HG03095 (cell line): Measurements from ENCODE around the gene MVB12B.

Experiments
- ATAC-seq: cut with Tn5 transposase; IDR thresholded peaks from one replicate; pipeline ENCODE4 v1.9.1; 2021; ENCODE audit warnings: moderate library complexity; ENCODE audit not compliant: unreplicated experiment

The MVB12B gene

DNA sequence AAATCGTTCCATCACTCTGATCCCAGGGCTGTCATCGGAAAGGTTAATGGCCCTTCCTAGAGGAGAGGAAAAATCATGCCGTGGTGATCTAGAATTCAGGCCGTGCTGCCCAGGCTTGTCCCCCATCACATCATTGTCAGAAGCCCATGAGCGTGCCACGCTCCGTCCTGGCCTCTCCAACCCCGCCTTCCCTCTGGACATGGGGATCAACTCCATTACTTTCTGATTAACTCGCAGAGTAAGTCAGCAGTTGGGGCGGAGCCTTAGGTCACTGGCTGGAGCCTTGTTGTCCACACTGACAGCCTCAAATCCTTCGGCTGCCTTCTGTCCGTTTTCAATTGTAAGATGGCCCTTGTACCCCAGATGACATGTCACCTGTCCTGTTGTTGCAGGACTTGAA, 75.0 kb downstream of the MVB12B start:
- no peak for ATAC-seq

DNA sequence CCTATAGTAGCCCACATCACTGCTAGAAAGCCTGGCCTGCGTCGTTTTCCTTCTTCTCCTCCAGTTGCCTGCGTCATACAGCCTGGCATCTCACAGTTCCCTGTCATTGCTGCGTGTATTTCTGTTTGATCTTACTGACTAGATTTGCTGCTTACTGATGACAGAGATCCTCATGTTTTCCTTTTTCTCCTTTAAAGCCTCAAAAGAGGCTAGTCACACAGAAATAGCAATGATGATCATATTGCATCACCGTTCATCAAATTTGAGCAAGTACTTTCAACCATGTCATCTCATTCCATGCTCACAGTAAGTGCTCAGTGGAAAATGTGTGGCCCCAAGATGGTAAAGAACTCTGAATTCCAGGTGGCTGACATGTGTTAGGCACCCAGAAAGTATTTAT, 76.8 kb downstream of the MVB12B start:
- no peak for ATAC-seq

DNA sequence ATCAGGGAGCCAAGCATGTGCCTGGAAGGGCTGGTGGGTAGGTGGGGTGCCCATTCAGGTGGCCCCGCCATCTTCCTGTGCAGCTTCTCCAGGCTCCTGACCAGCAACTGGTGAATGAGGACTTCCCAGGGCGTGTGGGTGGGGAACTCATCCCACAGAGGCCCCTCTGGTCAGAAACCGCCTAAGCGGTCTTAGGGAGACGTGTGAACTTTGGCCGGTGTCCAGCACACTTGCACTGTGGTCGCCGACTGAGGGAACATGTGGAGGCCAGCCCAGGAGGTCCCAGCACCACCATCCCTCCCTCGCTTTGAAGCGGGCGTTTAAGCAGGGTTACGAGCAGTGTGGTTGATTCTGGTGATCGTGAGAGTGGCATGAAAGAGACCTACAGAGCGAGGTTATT, 77.8 kb downstream of the MVB12B start:
- no peak for ATAC-seq

DNA sequence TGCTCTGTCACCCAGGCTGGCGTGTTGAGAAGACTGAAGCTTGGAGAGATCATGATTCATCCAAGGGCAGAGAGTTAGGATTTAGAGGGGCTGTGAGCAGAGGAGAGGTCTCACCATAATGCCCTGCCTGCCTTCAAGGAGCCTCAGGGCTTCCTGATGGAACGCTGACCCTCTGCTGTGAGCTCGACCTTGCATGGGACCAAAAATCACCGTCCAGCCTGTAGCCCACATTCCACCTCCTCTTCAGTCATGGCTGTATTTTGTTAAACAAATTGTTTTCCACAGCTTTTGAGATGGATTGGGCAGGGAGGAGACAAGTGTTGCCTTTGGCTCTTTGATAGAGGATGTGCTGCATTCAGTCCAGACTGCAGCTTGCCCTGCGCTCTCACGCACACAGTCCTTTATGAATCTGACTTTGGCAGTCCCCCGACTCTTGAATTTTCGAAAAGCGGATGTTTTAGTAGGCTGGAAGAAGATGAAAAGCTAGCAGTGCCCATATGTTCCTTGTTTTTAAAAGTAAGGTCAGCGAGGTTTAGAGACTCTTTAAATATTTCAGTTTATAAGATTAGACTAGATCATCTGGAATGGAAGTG, 79.5 kb downstream of the MVB12B start:
- no peak for ATAC-seq

DNA sequence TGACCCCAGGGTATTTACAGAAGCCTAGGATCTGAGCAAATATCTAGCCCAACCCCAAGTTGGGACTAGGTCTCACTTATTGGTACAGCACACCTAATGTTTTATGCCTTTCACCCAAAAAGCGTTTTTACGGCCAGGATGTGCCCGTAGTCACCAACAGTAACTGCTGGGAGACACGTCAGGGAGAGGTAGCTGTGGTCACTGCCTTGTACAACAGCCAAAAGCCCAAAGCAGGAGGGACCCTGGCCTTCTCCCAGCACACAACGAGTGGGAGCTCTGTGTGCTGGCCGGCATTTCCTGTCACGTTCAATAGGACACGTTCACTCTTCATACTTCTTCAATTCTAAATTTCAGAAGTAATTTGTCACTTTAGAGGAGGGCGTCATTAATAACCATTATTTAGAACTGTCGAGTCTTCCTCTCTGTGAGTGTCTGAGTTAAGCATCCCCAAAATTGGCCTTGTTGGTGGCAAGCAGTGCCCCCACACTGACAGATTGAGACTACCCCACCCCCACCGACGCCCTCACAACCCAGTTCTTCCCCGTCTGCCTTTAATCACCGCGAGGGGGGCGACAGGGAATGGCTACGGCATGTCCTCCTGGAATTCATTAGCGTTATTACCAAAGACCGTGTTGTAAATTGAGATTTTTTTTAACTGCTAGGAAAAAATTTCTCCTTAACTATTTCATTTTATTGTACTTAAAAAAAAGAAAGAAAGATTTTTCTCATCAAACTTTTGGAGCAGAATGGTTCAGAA, 80.7 kb downstream of the MVB12B start:
- ATAC-seq = no peak

DNA sequence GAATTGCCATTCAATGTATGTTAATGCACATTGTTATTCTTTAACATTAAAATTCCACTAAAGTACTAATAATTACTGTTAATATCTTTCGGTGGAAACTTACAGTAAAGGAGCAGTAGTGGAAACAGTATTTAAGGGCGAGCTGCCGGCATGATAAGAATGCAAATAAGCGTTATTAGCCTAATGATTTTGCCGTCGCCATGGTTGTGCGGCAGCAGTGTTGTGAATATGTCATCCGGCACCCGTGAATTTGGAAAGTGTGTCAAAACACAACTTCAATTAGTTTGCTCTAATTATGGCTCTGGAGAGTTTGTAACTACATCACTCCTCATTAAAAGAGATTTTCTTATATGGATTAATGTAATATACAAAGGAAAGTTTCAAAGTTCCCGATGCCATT, 81.4 kb downstream of the MVB12B start:
- no peak for ATAC-seq

DNA sequence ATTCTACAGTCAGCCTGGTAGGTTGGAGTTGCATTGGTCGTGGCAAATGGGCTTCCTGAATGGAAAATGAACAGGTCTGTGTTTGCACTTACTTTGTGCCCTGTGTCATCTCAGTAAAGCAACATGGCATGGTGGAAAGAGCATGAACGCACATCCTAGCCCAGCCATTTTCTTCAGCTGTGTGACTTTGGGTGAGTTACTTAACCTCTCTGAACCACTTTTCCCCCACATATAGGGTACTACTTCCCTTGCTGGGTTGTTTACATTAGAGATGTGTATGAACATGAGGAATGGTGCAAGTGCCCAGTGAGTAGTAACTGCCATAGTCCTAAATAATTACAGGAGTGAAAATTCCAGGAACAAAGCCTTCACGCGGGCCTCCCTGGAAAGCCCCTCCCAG, 83.6 kb downstream of the MVB12B start:
- ATAC-seq = no peak

DNA sequence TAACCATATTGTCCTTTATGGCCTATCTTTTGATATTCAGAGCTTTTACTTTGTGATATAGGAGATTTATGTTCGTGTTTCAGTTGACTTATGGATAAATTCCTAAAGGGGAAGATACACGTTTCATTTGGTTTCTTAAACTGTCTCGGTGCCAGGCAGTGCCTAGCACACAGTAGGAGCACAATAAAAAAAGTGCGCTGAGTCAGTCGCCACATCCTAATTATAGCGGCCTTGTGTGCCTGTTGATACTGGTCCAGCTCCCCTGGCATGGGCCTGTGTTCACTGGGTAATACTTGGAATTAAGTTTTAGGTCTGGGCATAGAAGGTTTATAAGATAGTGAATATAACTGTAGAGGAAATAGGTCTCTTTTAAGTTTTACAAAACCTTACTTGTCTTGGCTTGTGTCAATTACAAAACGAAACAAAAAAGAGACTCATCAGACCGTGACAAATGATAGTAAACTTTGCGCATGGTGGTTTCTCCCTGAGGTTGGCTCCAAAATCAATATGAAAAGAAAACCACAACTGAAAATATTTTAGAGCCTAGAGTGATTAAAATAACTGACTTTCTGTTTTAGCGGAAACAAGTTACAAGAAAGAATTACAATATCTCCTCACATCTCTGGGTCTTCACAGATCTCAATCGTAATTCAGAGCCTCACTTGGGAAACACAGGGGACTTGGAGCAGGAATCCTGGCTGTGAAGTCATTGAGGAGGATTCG, 84.8 kb downstream of the MVB12B start:
- ATAC-seq = peak; percentile 60

DNA sequence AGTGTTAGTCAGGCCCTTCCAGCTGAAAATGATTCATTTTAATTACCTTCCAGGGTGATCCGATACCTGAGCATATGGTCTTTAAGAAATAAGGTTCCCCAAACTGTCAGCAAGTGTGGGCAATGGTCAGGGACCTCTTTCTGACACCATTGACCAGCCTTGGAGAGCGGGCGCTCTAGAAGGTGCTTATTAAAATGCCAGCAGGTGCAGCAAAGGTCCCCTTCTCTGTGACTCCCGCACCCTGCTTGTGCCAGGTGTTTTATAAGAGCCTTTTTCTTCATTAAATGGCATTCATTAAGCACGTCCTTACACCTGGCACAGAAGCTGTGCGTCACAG, 85.3 kb downstream of the MVB12B start:
- ATAC-seq = no peak

DNA sequence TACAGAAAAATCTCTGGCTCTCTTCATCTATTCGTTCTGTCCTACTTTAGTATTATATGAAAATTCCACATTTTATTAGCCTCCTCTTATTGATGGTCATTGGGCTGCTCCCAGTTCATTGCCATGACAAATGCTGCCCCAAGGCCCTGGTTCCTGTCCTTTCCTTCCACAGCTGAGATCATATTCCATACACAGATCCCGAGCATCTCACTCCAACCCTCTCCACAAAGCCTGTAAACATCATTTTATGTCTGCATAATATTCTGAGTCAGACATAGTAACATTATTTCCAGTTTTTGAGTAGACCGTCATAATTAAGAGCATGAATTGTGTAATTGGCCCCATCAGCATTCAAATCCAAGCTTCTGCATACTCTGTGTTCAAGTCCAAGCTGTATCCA, 86.3 kb downstream of the MVB12B start:
- ATAC-seq = no peak

DNA sequence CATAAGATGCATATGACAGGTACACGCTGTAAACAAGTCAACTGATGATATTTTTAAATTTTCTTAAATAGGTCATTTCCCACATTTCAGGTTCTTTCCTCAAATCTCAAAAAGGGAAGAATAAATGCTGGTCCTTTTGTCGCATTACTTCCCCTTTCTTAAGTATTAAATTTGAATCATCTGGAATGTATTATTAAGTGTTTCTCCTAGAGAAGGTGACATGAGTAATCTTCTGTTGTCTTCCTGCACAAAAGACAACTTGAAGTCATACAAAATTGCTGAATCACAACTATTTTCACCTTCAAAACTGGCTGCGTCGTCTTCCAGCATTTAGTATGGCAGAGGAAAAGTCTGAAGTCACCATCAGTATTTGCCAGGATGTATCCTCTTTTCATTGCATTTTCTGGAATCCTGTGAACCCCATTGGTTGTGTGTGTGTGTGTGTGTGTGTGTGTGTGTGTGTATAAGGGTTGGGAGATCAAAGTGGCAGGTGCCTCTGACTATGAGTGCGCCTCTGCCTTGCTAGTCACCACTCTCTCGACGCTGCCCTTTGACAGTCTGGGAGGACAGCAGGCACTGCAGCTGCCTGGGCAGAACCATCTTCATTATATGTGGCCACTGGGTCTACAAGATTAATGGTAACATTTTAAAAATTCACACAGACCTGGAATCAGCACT, 86.9 kb downstream of the MVB12B start:
- no peak for ATAC-seq

DNA sequence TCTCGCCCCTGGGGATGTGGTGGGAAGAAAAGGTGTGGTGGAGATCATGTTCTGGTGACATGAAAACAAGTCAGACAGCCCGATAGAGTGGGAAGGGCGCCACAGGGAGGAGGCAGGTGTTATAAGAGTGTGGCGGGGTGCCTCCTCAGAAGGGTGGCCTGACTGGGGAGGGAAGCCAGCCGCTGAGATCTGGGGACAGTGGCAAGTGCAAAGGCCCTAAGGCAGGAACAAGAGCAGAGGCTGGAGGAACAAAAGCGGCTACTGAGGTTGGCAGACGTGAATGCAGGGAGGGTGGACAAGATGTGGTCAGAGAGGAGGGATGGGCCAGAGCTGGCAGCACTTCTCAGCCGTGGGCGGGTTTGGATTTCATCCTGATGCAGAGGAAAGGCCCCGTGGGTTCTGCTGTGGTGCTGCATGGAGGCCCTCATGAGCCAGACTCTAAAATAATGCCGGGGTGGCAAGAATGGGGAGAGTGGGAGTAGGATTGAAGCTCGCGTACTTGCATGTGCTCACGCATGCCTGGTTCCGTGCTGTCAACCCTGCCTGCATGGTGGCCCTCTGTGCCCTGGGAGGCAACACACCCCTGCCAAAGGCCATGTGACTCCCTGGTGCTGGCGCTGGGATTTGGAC, 89.2 kb downstream of the MVB12B start:
- no peak for ATAC-seq

DNA sequence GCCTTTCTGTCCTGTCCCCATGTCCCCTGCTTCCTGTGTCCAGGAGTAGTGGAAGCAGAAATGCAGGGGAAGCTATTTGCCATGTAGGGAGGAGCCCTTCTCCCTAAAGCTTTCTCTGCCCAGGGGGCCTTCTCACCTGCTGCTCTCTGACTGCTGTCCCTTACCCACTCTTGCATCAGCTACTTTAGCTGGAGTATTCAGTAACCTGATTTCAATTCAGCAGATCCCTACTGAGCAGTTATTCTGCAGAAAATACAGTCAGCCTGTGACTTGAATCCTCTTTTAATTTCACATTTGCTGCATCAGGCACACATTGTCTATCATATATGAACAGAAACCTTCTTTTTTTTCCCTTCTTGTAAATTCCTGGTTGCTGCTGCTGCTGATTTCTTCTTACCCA, 90.4 kb downstream of the MVB12B start:
- no peak for ATAC-seq

DNA sequence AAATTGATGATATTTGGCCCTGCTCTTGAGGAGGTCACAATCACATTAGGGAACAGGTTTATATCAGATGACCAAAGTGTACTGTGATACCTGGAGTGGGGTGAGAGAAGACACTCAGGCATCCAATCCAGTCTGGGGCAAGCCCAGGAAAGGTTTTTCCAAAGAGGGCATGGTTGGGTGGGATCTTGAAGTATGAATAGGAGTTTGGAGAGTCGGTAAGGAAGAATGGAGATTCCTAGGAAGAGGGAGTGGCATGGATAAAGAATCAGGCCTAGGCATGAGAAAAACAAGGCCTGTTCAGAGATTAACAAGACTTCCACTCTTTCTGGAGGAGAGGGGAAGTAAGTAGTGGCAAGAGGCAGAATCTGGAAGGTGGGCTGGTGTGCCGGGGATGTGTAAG, 91.1 kb downstream of the MVB12B start:
- ATAC-seq = no peak

DNA sequence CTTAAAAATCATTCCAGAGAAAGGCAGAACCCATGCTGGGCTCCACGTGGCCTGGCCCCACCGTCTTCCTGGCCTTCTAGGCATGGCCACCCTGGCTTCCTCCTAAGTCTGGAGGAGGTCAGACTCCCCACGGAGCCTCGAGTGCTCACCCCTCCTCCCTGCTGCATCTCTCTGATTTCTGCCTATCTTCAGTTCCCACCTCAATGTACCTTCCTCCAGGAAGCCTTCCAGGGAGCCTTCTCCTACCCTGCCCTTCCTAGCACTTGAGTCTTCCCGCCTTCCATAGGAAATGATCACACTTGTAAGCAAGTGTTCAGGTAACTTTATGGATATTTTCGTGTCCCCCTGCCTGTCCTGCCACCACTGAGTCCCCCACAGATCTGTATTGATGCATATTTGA, 92.0 kb downstream of the MVB12B start:
- no peak for ATAC-seq

DNA sequence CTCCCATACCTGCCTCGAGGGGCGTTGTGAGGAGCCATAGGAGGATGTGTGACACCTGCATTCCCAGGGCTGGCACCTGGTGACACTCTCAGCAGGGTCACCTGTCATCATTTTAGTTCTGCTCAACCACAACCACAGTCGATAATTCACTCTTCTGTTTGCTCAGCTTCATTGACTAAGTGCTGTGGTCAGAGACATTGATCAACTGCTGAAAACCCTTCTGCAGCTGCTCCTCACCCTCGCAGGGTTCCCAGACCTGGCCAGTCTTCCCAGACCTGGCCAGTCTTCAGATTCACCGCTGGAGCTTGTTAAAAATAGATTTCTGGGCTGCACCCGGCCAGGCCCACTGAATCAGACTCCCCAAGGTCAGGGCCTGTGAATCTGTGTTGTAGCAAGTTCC, 92.8 kb downstream of the MVB12B start:
- ATAC-seq = no peak

DNA sequence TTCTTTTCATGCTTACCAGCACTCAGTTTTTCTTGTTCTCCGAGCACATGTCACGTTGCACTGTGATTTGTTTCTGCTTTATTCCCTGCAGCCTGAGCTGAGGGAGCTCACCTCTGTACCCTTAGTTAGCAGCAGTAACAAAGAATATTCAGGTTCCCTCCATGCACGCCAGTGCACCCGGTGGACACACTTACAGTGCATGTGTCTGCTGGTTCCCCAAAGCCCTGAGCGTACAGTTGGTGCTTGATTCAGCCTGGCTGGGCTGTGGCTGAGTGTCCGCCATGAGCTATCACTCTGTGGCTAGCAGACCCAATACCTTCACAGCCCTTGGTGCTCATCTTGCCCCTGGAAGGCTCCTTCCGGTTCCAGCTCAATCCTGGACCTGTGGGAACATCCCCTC, 93.5 kb downstream of the MVB12B start:
- no peak for ATAC-seq

DNA sequence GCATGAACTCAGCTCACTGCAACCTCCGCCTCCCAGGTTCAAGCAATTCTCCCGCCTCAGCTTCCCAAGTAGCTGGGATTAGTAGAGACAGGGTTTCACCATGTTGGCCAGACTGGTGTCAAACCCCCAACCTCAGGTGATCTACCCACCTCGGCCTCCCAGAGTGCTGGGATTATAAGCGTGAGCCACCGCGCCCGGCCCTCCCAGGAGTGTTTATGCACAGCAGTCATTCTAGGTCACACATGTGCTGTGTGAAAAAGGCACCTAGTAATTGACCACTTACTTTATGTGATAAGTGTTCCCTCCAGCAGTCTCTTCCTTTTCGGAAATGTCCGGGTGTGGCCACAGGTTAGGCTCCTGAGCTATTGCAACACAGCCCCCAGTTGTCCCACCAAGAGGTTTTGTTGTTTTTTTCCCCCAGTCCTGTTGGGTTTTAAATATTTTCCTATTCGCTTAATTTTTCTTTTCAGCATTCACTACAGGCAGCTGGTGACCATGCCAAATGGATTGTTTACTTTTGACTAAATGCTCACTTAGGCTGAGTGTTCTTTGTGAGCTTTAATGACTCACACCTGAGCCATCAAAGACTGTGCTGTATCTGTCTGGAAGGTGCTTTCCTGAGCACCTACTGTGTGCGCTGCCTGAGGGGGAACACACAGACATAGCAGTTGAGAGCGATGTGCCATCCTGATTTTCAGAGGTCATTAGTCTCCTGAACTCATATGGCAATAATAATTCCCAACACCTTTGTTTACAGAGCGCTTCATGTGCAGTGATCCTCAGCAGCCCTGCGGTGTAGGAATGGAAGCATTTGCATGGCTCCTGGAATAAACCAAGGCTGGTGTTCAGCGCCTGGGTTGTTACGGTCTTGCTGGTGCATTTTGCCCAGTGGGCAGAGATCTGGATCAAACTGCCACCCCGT, 94.3 kb downstream of the MVB12B start:
- ATAC-seq = no peak

DNA sequence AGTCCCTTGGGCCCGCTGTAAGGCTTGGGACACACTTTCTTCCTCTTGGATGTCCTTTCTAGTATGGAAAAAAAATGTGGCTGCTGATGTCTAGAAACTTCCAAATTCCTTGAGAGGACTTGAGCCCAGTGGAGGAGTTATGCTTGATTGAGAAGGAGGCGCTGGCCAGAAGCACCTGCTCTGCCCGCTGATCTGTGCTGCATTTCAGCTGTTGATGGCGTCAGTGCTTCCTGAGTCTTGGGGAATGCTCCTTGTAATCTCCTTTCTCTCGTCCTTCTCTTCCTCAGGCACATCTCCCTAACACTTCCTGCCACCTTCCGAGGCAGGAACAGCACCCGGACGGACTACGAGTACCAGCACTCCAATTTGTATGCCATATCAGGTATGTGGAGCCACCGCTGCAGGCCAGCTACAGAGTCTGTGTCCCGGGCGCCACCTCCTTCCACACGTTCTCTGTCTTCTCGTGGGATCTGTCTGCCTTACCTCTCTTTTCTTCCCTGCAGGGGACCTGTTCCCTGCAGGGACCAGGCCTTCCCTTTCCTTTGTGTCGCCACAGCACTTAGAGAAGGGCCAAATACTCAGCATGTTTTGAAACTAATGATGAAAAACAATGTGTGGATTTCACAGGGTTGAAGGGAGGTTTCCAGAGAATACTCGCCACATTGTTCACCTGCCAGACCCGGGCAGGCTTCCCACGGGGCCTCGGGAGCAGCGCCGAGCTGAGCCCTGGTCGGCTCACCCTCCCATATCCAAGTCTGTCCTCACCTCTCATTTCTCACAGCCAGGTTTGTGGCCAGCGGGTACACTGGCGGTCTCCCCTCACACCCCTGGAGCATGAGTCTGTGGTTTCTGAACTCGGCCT, 95.2 kb downstream of the MVB12B start:
- ATAC-seq = no peak
